ENCODE measurements around the gene KIF4A.
"Not testable (repeated sequence)": the region's sequence is repeated elsewhere in the genome, so short reads cannot be mapped to it uniquely, and the experiment has no call there.

GRCh38 chrX:70323628-70324027 lies 33.7 kb downstream of the KIF4A start:
- not testable (repeated sequence) for TF ChIP-seq CTCF, POLR2A (IDR thresholded peaks at IDR 0.05)

All from tibial nerve (tissue), 3 donors.